Epidermal melanocyte (primary cell): Measurements from ENCODE around the gene MDGA2.

Source experiments
- DNase-seq: peaks from one replicate; pipeline ENCODE4 v3.0.0; 2011; ENCODE audit warnings: low spot score; ENCODE audit not compliant: insufficient read length

MDGA2 gene

DNA sequence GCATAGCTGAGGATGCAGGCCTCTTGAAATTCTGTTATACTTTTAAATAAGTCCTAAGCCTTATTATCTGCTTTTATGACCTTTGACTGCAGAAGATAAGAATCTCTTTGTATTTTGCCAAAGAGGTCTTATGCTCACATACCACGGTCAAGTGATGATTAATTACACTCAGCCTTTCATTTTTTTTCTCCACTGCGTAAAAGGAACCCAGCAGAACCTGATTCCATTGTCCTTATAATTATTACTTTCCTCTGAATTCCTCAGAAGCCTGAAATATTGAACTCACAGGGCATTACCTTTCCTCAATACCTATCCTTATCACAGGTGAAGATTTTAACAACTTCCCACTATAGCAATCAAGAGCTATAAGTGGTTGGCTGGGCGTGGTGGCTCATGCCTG lies 525.1 kb downstream of the MDGA2 start:
- DNase-seq: no peak

DNA sequence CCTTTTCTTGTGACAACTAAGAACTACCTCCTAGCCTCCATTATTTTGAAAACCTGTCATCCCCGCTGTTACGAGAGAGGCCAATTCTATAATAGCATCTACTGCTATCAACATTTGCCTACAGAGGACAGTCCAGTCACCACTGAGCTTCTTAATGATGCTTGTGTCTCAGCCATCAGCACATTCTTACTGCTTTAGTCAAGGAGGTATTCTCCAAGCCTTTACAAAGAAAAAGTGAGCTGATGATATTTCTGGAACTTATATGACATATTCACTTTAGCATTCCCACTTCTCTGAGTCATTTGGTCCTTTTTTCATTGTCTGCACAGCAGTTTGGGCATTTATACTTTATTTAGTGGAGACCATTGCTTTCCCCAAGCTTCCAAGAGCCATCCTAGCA lies 526.1 kb downstream of the MDGA2 start:
- DNase-seq: no peak

GRCh38 chr14:47148686-47149085 lies 526.7 kb downstream of the MDGA2 start:
- no peak for DNase-seq

- no peak for DNase-seq
These were observed 554.8 kb downstream of the MDGA2 start for GRCh38 chr14:47120645-47121044.

DNA sequence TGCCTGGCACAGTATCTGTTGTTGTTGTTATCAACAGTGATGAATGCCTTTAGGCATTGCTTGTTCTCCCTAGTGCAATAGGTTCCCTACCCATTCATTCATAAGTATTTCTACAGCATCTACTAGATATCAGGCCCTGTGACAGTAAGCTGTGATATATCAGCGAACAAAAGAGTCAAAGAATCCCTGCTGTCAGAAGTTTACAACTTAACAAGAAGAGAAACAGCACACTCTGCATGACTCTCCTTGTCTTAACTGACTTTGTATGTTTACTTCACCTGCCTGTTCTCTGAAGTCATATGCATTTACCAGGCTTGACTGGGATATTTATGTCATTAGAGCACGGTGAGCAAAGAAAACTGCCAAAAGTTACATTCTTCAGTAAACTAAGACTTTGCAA lies 571.6 kb downstream of the MDGA2 start:
- no peak for DNase-seq

DNA sequence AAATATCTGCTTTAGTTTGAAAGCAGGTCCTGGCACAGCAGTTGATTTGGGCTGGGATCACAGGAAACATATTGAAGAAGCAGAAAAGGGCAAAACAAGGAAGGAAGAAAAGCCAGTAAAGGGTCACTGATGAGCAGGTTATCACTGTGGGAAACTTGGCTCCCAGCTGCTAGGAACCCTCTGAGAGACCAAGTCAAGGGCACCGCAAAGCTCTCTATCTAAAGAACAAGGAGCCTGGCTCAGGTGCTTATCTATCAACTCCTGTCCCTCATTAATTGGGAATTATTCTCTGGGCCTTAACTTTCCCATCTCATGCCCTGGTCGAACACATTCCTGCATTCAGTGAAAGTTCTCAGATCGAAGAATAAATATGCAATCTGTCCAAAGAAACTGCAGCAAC lies 572.9 kb downstream of the MDGA2 start:
- DNase-seq: no peak

- no peak for DNase-seq
These were observed 589.7 kb downstream of the MDGA2 start for GRCh38 chr14:47085678-47086077.

- DNase-seq: no peak
These were observed 610.1 kb downstream of the MDGA2 start for GRCh38 chr14:47065326-47065725.

GRCh38 chr14:47060050-47060449 lies 615.4 kb downstream of the MDGA2 start:
- no peak for DNase-seq

- no peak for DNase-seq
These were observed 618.0 kb downstream of the MDGA2 start for GRCh38 chr14:47057364-47057763.

DNA sequence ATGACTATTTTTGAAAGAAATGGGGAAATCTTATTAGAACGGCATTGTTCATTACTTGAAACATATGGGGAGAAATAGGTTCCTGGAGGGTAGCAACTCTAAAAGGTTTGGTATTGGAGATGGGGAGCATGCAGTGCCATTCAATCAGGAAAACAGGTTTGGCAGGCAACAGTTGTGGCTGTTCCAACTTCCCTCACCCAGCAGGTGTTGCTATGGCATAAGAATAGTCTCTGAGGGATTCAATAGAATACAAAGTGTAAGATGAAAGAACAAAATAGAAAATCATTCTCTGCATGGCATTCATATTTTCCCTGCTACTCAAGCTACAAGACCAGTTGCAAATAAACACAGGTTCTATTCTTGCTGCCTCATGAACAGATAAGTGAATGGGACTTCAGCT lies 630.6 kb downstream of the MDGA2 start:
- DNase-seq: no peak

DNA sequence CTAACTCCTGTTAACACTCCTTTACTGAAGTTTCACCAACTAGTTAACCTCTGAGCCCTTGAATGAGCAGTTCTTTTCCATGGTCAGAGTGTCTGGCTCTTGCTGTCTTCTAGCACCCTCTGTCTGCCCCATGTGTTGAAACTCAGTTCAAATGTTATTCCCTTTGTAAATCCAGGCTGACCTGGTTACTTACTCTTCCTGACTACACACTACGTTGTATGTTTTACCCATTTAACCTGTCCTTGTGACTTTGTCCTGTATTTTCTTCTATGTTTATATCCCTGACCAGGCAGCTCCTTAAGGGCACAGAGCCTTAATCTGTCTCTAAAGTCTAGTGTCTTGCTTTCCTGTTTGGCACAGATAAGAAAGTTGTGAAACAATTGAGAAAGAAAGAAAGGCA lies 634.9 kb downstream of the MDGA2 start:
- no peak for DNase-seq

DNA sequence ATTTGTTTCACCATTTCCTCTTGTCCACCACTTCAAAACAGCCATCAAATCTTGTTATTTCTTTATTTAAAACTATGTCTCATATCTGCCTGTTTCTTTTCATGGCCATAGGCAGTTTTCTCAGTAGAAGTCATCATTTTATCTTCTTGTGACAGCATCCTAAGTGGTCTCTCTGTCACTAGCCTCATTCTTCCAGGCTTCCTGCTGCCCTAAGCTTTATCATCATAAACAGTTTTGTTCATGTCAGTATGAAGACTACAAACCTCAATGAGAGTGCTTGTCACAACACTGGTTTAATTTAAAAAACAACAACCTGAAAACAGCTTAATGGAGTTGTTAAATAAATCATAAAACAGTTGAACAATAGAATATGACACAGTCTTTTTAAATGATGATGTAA lies 636.1 kb downstream of the MDGA2 start:
- no peak for DNase-seq

DNA sequence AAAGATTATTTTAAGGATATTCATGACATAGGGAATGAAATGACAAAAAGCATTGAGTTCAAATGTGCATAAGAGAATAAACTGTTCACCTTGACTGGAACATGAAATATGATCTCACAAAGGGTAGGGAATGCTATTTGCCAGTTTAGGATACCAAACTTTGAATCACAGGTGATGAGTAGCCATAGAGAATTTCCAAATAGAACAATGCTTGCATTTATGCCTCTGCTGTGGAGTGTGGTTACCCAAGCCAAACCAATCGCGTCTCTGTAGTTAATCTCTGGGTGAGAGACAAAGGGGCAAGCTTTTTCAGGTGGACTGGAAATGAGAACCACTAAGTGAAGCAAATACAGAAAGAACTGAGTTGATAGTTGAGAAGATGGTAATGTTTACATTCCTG lies 652.7 kb downstream of the MDGA2 start:
- no peak for DNase-seq

DNA sequence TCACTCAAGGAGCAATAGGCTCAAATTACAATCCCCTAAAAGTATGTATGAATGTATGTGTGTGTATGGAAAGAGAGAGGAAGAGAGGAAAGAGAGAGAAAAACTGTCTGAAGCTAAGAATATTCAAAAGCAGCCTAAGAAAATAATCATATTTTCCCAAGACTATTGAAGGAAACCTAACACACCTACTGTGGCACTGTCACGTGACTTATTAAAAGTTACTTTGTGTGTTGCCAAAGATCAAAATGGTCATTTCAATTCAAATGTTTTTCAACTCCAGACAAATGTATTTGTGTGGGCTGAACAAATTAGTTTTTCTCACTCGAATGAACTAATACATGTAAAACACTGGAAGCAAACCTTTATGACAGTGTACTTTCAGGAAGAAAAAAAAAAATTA lies 654.9 kb downstream of the MDGA2 start:
- no peak for DNase-seq

DNA sequence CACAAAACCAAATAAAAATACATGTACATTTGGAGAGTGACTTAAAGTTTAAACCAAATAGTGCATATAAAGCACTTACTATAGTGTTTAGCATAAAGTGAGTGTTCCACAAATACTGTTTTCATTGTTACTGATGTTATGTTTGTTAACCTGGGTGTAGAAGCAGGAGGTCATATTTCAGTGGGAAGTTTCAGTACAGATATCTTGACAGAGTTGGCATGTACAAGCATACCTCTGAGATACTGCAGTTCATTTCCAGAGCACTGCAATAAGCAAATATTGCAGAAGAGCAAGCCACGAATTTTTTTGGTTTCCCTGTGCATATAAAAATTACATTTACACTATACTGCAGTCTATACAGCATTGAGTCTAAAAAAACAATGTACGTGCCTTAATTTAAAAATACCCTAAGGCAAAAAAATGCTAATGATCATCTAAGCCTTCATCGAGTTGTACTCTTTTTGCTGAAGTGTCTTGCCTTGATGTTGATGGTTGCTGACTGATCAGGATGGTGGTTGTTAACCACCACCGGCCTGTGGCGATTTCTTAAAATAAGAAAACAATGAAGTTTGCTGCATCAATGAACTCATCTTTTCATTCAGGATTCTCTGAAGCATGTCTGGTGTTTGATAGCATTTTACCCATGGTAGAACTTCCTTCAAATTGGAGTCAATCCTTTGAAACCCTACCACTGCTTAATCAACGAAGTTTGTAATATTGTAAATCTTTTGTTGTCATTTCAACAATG lies 662.7 kb downstream of the MDGA2 start:
- DNase-seq: no peak

- no peak for DNase-seq
These were observed 665.8 kb downstream of the MDGA2 start for GRCh38 chr14:47009615-47010014.

DNA sequence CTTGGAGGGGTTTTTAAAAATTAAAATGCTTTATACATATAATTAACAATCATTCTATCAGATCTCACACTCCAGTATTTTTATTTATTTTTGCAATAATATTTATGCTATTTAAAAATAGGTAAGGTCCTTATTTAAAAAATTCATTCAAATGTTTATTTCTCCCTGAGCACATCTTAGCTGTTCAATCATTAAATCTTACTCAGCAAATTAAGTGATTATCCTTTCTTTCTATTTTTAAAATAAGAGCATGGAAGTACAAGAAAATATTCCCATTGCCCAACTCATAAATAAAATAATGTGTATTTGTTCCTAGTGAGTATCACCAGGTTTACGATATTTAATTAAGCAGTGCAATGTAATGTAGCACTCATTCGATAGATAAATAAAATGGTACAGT lies 666.7 kb downstream of the MDGA2 start:
- DNase-seq: no peak

DNA sequence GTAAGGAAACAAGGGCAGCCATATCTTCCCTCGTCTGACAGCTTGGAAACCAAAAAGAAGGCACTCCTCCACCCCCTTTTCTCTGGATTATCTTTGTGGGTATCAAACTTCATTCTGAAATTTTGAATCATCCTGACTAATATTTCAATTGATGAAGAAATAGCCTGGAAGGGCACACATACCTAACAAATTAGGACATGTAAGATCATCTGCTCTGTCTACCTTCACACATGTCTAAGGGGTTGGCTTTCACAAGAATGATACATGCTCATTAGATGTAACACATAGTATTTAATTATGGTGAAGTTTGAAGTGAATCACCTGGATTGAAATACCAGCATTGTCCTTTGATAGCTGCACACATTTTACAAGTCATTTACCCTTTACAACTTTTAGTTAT lies 675.7 kb downstream of the MDGA2 start:
- no peak for DNase-seq

DNA sequence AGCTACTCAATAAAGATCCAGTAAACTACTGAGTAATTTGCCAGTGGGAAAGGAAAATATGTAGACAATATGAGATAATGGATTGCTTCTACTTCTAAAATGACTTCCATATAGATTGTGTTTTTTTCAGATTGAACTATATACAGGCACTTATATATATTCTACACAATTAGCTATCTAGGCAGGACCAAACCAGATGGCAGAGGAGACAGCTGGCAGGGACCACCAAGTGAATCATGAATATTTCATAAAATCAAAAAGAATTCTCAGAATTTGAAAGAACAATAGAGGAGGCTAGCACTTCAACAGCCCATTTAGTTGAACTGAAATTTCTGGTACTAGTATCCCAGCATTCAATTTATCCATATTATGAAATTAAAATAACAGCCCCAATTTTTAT lies 685.8 kb downstream of the MDGA2 start:
- no peak for DNase-seq

DNA sequence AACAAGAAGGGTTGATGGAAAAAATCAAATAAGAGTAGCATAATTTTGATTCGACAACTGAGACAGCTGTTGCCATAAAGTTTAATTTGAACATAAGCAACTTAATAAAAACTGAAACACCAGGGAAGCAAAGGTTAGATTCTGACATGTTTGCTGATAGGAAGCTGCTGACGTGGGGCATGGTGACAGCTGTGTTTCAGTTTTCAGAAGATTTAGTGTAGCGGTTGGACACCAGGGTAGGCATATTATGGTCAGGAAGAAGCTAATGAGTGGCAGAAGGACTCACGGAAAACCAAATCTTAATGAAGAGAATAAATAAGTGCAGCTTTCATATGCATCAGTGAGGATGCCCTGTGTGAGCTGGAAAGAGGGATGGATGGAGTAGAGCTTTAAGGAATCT lies 687.1 kb downstream of the MDGA2 start:
- DNase-seq: no peak

DNA sequence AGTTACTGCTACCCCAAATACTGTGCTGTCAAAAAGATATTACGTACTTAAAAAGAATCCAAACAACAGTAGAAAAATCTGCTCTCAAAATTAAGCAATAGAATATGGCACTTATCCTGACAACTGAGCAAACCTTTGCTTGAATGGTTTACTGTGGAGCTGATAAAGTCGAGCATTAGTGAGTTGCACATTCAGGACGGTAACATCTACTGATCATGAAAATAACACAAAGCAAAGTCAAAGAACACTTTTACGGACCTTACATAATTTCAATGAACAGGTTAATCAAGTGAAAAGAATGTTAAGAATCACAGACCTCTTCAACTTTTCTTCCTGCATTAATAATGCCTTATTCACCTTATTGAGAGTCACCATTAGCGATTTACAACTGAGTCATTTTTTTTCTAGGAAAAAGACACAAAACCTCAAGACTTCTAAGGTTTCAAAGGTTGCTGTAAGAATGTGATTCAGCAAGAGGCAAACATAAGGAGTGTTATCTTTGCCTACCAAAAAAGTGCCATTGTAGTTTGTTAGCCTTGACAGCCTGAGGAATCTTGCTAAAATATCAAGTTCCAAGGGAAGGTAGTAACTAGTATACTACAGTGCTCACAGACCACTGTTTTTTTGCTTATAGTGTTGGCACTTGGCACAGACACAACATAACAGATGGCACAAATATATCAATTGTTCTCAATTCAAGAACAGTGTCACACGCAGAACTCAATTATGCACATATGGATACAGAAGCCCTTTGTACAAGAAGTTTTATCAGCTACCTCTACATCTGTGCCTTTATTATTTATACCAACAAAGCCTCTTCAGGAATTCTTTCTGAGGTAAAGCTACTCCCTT lies 689.6 kb downstream of the MDGA2 start:
- DNase-seq: no peak

- no peak for DNase-seq
These were observed 702.1 kb downstream of the MDGA2 start for GRCh38 chr14:46973295-46973694.
